HG03025 (cell line): ENCODE measurements around the gene RIMKLB.
"Not testable (repeated sequence)": the region's sequence is repeated elsewhere in the genome, so short reads cannot be mapped to it uniquely, and the experiment has no call there.

Experiments used
- ATAC-seq: cut with Tn5 transposase; IDR thresholded peaks from one replicate; pipeline ENCODE4 v1.9.1; 2021; ENCODE audit warnings: mild to moderate bottlenecking, moderate library complexity; ENCODE audit not compliant: unreplicated experiment, low FRiP score

Gene RIMKLB

DNA sequence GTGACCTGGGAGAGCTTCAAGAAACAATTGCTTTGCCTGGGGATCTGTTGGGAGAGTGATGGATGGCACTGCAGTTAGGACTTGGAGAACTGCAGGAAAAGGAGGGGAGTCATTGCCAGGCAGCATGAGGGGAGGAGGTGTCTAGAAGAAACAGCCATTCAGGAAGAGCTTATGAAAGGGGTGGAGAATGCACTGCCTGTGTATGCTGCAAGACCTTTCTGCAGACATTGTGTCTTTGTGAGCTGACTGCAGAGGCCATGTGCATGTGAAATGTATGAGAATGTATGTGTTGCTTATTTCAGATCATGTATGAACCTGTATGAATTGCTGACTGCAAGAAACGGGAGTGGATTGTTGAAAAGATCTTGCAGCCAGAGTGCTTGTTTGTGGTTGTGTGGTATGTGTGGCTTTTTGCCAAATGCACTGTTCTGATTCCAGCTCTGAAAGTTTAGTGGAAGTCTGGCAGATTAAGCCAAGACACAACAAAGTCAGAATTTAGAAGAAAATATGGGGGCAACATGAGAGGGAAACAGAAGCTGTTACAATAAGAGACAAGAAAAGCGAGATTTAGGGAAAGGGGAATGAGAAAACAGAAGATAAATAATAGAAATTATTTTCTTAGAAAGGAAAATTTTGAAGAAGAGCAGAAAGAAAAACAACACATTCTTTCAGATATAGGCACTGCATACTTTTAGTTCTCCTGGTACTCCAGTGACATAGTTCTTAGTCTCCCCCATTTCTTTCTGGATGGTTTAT is 9.8 kb upstream of the RIMKLB start:
- no peak for ATAC-seq

DNA sequence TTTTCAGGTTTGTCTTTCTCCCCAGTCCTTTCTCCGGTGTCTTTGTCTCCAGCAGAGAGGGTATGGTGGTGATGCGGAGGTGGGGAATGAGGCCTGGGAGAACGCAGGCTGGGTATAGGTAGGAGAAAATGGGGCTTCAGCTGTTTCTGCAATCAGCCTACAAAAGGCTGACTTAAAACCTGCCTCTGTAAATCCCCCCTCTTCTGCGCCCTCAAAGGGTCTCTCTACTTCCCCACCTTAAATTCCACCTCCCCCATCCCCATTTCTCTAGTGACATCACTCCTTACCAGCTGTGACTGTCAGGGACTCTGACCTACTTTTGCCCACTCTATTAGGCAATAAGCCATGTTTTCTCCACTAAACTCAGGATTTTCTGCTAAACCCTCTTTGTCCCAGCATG is 8.1 kb upstream of the RIMKLB start:
- no peak for ATAC-seq

DNA sequence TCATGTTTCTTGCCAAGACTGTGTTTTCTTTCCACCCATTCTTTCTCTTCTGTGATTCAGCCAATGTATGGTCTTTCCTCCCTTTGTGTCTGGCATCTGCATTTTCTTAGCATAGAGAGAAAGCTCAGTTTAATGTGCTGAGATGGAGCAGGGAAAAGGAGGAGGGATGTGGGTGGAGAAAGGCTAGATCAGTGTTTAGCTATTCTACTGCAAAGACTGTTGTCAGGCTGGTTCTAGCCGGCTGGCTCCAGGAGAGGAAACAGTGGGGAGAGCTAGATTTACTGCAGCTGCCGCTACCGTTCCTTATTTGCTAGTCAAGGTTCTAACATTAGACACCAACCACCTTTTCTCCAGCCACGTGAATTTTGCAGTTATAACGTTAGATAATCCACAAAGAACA is 5.2 kb upstream of the RIMKLB start:
- ATAC-seq = no peak

DNA sequence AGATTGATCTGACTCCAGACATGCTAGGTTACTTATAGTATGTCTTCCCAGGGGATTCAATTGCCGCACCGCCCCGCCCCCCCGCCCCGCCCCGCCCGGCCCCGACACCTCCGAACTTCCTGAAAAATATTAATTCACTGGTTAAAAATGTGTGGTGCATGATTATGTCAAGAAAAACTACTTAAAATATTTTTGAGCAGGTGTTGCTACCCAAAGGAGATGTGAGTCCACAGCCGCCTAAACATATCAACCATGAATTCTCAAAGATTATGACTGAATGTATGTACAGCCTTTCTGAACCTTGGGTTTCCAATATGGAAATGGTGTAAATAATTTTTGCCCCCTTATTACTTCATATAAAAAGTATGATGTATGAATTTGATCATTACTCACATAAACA is 2.7 kb upstream of the RIMKLB start:
- no peak for ATAC-seq

DNA sequence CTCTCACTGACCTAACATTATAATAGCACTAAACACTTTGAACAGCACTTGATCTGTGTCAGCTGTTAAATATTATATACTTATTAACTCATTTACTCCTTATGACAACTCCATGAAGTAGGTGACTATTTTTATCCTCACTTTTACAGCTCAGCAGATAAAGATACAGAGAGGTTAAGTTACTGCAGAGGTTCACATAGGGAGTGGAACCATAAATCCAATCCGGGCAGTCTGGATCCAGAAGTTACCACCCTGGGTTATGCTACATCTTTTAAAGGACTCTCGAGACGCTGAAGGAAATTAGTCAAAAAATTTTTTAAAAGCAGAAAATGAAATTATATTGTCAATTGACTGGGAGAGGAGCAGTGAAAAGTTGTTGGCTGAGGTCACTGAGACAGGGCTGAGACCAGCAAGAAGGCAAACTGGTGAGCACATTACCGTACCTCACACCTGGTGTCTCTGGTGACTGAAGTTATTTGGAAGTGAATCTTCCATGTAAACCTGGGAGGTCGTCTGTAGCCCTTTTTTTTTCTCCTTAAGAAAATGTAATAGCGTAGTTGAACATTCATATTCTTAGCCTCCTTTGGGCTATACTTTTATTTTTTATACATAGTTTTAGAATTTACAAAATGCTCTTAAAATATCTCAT is 1.2 kb upstream of the RIMKLB start:
- ATAC-seq = no peak

DNA sequence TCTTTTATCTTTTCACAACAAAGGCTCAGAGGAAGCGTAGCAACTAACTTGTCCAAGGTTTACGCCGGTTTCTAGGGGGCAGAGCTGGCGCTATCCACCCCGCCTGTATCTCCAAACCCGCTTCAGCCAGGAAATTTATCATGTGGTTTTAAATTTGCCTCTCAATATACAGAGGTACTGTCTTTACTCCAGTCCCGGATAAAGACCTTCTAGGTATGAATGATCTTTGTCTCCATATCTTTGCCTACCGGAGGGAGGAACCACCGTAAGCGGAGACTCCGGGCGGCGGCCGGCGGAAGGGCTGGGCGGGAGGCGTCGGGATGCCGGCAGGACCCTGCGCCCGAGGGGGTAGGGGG is 693 bp upstream of the RIMKLB start:
- peak; percentile 18 for ATAC-seq

DNA sequence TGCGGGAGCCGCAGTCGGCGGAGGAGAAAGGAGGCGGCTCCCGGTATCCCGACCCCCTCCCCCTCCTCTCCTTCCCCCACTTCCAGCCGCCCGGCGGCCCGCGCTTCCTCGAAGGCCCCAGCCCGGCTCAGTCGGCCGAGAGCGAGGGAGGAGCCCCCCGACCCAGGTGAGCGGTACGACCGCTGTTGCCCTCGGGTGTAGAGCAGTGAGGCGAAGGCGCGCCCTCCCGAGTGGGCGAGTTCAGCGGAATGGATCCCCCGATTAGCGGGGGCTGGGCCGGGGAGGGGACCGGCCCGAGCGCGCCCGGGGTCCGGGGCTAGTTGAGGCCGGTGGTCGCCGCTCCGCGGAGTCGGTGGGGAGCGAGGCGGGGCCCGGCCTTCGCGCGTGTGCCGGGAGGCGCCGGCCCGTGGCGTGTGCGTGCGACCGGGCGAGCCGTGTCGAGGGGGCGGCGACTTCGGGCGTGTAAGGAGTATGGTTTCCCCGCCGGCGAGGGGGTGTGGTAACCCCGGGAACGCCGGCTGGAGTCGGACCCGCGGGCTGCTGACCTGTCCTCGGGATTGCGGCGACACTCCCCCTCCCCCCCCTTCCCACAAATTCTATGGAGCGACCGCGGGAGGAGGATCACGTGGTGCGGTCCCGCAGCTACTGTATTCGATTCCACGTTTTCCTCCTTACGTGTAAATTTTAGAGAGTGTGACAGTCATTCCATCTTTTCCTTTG is 501 bp downstream of the RIMKLB start:
- ATAC-seq = peak; percentile 51

DNA sequence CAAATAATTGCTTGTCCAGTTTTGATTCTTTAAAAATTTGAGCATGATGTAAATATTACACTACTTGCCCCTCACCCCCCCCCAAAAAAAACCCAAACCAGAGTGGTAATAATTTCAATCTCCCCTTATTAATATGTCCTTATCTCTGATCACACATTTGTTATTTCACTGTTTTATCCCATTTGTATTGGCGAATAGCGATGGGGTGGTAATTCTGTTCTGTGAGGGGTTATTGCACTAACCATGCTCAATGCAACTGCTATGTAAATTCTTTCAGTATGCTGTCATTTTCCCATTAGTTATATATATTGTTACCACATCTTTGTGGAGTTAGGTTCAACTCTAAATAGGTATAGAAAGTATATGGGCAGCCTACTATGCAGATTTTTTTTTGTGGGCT is 1.1 kb downstream of the RIMKLB start:
- ATAC-seq = no peak

DNA sequence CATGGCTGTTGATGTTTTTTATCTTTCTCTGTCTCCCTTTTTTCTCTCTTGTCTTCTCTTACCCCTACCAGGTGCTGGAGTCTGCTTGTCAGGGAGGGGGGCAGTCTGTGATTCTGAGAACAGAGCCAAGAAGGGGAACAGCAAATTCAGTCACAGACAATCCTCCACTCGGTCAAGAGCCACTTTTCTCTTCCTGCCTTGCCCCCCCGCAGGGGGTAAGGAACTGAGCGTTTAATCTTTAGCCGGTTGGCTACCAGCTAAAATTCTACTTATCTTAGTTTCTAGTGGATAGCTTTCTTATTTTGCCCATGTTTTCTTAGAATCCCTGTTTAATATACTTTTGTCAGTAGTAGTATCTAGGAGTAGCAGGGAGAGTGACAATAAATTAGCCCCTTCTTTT is 1.9 kb downstream of the RIMKLB start:
- no peak for ATAC-seq

DNA sequence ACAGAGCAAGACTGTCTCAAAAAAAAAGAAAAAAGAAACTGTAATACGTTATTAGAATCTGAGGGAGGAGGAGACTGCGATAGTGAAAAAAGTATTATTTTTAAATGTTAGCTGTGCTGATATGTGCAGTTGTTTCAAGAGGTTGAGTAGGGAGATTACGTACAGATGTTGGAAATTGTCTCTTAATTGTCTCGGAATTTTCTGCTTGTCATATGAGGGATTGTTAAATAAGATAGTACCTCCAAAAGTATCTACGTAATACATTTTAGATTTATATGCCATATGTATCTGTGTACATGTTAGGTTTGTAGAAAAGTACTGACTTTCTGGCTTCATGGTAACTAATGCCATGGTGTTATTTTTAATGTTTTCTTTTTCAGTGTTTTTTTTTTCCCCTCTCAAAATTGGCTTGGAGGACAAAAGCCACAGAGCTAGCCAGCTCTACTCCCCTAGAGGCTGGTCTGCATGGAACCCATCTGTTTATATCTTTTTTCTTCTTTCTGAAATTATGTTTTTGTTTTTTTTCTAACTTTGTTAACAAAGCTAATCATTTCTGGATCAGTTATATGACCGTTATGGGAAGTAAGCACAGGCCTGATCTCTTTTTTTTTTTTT is 3.4 kb downstream of the RIMKLB start:
- no peak for ATAC-seq

DNA sequence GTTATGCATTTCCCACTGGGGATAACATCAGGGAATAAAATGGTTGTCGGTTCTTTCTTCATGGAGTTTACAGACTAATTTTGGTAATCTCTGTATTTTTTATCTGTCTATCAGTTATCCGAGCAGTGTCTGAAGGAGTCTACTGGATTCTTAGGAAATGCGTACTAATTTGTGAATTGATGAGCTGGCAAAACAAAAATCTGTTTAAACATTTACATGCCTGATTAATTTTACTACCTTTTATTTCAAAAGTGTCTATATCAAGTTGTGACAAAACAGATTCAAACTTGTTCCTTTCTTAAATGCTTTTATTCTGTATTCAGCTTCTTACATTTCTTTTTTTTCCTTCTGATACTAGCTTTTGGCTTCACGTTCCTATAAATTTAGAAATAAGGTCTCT is 4.4 kb downstream of the RIMKLB start:
- ATAC-seq = no peak

DNA sequence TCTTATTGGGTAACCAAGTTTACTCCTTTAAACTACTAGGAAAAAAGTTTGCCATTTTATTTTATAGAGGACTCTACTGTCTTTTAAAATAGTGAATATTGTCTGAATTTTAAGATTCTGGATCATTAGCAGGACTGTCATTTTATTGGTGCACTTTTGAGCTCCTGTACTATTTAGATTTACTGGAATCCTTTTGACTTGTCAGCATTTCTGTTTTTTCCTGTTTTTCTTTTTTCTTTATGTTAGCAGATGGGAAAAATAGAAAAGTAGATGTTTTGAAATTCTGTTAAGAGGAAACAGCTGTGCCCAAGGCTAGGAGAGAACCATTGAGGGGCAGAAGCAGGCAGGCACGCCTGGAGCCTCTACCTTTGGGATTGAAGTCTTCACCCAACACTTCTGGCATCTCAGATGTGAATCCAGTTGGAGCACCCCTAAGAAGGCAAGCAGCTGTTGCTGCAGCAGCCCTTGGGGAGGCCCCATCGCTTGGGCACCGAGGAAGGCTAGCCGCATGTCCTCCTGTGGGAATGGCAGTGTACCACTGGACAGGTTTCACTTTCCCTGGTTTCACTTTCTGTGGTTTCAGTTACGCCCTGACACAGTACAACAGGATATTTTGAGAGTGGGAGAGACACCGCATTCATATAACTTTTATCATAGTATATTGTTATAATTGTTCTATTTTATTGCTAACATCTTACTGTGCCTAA is 11.5 kb downstream of the RIMKLB start:
- ATAC-seq = no peak

DNA sequence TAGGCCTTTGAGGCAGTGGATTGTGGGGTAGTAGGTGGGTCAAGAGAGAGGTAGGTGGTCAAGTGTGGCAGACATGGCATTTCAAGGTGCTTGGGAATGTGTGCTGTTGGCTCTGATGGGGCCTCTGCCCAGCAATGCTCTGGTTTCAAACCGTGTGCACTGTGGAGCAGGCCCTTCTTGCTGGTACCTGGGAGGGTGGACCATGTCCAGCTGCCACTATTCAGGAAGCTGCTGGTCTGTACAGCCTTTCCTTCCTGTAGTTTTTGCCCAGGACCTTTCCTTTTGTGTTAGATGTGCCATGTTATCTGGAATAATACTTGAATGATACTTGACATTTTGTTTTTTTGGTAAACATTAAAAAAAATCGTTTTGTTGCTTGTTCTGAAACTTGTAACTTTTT is 14.8 kb downstream of the RIMKLB start:
- no peak for ATAC-seq

DNA sequence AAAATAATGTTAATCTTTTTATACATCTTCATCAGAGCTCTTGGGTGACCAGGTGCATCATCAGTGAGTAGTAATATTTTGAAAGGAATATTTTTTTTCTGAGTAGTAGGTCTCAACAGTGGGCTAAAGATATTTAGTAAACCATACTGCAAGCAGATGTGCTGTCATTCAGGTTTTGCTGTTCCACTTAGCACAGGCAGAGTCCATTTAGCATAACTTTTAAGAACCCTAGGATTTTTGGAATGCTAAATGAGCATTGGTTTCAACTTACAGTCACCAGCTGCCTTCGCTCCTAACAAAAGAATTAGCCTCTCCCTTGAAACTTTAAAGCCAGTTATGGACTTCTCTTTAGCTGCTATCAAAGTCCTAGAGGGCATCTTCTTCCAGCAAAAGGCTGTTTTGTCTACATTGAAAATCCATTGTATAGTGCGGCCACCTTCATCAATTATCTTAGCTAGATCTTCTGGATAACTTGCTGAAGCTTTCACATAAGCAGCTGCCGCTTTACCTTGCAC is 24.6 kb downstream of the RIMKLB start:
- ATAC-seq = no peak

DNA sequence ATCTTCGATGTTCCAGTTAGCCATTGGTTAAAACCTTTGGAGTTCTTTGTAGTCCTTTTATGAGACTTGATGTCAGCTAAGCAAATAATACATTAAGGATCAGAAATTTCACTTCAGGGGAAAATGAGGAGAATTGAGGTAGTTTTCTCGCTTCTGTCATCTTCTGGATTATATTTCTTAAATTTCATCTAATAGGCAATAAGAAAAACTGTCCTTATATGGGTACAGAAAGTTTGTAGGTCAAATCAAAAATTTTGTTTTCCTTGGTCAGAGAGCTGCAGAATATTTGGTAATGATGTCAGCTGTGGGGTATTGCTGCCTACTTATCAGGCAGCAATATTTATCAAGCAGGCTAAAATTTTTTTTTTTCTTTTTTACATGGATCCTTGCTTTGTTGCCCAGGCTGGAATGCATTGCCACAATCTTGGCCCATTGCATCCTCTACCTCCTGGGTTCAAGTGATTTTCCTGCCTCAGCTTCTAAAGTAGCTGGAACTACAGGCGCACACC is 37.1 kb downstream of the RIMKLB start:
- no peak for ATAC-seq

DNA sequence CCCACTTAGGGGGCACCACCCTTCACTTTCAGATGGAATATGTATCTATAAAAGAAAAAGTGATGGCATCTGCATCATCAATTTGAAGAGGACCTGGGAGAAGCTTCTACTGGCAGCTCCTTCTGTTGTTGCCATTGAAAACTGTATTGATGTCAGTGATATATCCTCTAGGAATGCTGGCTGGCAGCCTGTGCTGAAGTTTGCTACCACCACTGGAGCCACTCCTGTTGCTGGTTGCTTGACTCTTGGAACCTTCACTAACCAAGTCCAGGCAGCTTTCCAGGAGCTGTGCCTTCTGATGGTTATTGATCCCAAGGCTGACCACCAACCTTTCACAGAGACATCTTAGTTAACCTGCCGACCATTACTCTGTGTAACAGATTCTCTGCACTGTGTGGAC is 44.7 kb downstream of the RIMKLB start:
- ATAC-seq = no peak

DNA sequence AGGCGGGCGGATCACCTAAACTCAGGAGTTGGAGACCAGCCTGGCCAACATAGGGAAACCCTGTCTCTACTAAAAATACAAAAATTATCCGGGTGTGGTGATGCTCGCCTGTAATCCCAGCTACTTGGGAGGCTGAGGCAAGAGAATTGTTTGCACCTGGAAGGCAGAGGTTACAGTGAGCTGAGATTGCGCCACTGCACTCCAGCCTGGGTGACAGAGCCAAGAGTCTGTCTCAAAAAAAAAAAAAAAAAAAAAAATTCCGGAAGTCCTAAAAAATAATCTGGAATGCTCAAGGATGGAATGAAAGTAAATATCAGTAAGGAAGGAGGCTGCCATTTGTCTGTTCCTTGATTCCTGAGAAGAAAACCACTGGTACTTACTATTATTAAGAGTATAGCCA is 45.3 kb downstream of the RIMKLB start:
- ATAC-seq = not testable (repeated sequence)

DNA sequence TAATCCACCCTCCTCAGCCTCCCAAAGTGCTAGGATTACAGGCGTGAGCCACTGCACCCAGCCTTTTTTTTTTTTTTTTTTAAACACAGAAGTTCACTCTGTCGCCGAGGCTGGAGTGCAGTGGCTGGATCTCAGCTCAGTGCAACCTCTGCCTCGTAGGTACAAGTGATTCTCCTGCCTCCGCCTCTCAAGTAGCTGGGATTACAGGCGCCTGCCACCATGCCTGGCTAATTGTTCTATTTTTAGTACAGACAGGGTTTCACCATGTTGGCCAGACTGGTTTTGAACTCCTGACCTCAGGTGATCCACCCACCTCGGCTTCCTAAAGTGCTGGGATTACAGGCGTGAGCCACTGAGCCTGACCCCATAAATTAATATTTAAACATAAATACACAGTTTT is 47.8 kb downstream of the RIMKLB start:
- ATAC-seq = not testable (repeated sequence)

DNA sequence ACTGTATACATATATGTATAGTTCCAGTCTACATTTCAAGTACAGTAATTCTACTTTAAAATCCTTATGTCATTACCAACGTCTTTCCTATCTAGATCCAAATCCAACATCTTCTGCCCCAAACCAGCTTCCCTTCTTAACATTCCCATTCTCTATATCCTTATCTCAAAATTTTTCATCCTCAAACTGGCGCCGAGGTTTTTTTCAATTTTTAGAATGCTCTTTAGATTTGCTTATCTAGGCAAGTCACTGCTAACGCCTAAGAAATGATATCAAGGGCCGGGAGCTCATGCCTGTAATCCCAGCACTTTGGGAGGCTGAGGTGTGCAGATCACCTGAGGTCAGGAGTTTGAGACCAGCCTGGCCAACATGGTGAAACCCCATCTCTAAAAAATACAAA is 48.3 kb downstream of the RIMKLB start:
- no peak for ATAC-seq

DNA sequence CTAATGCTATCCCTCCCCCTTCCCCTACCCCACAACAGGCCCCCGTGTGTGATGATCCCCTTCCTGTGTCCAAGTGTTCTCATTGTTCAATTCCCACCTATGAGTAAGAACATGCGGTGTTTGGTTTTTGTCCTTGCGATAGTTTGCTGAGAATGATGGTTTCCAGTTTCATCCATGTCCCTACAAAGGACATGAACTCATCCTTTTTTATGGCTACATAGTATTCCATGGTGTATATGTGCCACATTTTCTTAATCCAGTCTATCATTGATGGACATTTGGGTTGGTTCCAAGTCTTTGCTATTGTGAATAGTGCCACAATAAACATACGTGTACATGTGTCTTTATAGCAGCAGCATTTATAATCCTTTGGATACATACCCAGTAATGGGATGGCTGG is 62.3 kb downstream of the RIMKLB start:
- ATAC-seq = not testable (repeated sequence)
